Cardiac muscle cell (in vitro differentiated cells and primary cell): ENCODE measurements around the gene SUN5. TPM values are rescaled to one million over a fixed set of nuclear protein-coding genes. Genes with fewer than 3 reads are reported as not detected.

Experiments
- DNase-seq, 2 donors: peaks; one replicate each; pipeline versions ENCODE4 v3.0.0 to v3.0.0-alpha.2; 2010 to 2017; ENCODE audit warnings: low read depth in 1 of 2, low spot score in 1 of 2
- H3K27ac ChIP-seq: fragments of 200-600 bp; sonication (generic); 2 replicates; pipeline ENCODE4 v1.5.1; 2016
- H3K27me3 ChIP-seq: fragments of 200-600 bp; sonication (generic); 2 replicates; pipeline ENCODE4 v1.6.0; 2016; ENCODE audit warnings: control low read depth
- H3K36me3 ChIP-seq: fragments of 200-600 bp; sonication (generic); 2 replicates; pipeline ENCODE4 v1.5.1; 2016; ENCODE audit warnings: control low read depth
- H3K4me1 ChIP-seq: fragments of 200-600 bp; sonication (generic); 2 replicates; pipeline ENCODE4 v1.8.1; 2017; ENCODE audit warnings: low read depth, mild to moderate bottlenecking, mixed run types
- H3K4me3 ChIP-seq: fragments of 200-600 bp; sonication (generic); 2 replicates; pipeline ENCODE4 v1.5.1; 2016; ENCODE audit warnings: mild to moderate bottlenecking
- H3K9me3 ChIP-seq: fragments of 200-600 bp; sonication (generic); 2 replicates; pipeline ENCODE4 v1.5.1; 2017; ENCODE audit warnings: low read depth, mild to moderate bottlenecking, control low read depth
- polyA plus RNA-seq: library from polyadenylated mRNA; unstranded; fragments of >200 nt; fragmentation: Nextera tagmentation; extraction: Ambion mirVana; gene quantifications from 2 replicates; pipeline ENCODE4 v1.2.1, GENCODE V29; 2016
- total RNA-seq: library from RNA; depleted of rRNA; stranded (reverse); fragments of >200 nt; gene quantifications from 2 replicates; pipeline ENCODE4 v1.2.3, GENCODE V29; 2016
- TF ChIP-seq, protein P1 (sequence below): IDR thresholded peaks from 2 replicates; pipeline ENCODE4 v1.5.1; 2012; ENCODE audit warnings: low read depth, mild to moderate bottlenecking, low read length

SUN5 gene
- total and polyA plus RNA-seq, 2 experiments from 2014 or later: not detected

GRCh38 chr20:32997431-32997830, 6.8 kb downstream of the SUN5 start:
- Histone ChIP-seq H3K4me3 (no peak overlapping the region), H3K27ac (no peak overlapping the region), H3K36me3 (no peaks in the 10 kb centered on the region), H3K9me3 (no peaks in the 10 kb centered on the region), H3K4me1 (no peaks in the 10 kb centered on the region), H3K27me3 (no peaks in the 10 kb centered on the region)
- no peak for DNase-seq
- TF ChIP-seq, protein P1, sequence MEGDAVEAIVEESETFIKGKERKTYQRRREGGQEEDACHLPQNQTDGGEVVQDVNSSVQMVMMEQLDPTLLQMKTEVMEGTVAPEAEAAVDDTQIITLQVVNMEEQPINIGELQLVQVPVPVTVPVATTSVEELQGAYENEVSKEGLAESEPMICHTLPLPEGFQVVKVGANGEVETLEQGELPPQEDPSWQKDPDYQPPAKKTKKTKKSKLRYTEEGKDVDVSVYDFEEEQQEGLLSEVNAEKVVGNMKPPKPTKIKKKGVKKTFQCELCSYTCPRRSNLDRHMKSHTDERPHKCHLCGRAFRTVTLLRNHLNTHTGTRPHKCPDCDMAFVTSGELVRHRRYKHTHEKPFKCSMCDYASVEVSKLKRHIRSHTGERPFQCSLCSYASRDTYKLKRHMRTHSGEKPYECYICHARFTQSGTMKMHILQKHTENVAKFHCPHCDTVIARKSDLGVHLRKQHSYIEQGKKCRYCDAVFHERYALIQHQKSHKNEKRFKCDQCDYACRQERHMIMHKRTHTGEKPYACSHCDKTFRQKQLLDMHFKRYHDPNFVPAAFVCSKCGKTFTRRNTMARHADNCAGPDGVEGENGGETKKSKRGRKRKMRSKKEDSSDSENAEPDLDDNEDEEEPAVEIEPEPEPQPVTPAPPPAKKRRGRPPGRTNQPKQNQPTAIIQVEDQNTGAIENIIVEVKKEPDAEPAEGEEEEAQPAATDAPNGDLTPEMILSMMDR: no peak

DNA sequence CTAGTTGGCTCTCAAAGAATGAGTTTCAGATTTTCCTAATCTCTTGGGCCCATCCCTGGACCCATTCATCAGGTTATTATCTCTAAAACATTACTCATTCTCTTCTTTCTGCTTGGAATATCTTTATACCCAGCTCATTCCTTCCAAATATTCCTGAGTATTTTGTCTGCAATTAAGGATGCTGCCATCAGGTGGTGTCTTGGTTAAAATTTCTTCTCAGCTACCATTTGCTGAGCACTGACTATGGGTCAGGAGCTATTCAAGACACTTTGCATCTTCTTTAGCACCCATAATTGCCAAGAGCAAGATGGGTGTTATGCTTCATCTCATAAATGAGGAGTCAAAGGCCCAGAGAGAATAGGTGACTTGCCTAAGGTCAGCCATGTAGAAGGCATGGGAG, 8.4 kb downstream of the SUN5 start:
- Histone ChIP-seq H3K27me3 (no peaks in the 10 kb centered on the region), H3K27ac (no peak overlapping the region), H3K4me1 (no peaks in the 10 kb centered on the region), H3K9me3 (no peaks in the 10 kb centered on the region), H3K36me3 (no peaks in the 10 kb centered on the region), H3K4me3 (no peak overlapping the region)
- no peak for DNase-seq
- TF ChIP-seq, protein P1: peak; percentile 8

GRCh38 chr20:32993496-32994050, 10.7 kb downstream of the SUN5 start:
- H3K36me3 ChIP-seq: no peaks in the 10 kb centered on the region
- no peak for DNase-seq
- H3K4me3 ChIP-seq: no peak overlapping the region
- H3K4me1 ChIP-seq: no peaks in the 10 kb centered on the region
- TF ChIP-seq, protein P1: no peak
- no peaks in the 10 kb centered on the region for H3K27me3 ChIP-seq
- no peaks in the 10 kb centered on the region for H3K9me3 ChIP-seq
- no peak overlapping the region for H3K27ac ChIP-seq

DNA sequence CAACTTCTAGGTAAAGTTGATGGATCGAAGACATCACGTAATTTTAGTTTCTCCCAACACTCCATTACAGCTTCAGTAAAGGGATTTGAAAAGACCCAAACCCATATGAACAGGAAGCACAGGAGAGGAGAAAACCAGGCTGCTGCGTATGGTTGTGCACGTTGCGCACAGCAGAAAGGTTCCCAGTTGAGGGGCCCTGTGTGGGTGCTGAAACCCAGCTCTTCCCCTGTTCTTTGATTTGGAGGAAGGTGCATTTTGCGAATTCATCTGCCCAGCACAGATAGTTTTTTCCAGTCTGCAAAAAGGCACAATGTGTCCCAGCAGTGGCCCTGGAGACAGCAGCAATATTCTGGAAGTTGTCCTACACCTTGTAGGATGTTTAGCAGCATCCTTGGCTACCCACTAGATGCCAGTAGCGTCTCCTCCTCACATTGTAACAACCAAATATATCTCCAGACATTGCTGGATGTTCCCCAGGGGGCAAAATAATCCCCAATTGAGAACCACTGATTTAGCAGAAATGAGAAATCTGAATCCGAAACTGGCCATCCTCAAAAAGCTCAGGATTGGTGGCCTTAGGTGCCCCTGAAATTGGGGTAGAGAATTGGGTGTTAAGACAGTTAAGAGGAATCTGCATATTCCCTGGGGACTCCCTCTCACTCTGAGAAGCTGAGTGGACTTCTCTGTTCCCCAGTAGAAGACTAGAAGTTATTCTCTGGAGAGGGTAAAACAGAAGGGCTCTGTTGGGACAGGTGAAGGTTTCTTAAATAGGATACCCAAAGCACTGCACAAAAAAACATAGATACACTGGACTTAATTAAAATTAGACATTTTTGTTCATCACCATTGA, 12.2 kb downstream of the SUN5 start:
- Histone ChIP-seq H3K9me3 (no peaks in the 10 kb centered on the region), H3K4me3 (no peak overlapping the region), H3K4me1 (no peaks in the 10 kb centered on the region), H3K27ac (no peak overlapping the region), H3K36me3 (no peaks in the 10 kb centered on the region), H3K27me3 (no peaks in the 10 kb centered on the region)
- no peak for DNase-seq
- TF ChIP-seq, protein P1: no peak

DNA sequence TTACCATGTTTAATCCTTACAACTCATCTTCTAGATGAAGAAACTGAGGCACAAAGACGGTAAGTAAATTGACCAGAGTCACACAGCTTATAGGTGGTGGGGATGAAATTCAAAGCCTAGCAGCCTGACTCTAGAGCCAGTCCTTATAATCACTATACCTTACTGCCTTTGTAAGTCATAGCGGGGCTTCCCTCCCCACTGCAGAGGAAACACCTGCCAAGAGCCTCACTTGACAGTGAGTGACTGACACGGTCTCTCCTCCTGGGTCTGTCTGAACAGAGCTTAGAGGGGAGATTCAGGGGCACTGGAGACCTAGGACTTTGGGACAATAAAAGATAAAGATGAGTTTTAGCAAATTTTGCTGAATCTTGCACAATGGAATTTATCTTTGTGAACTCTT, 12.8 kb downstream of the SUN5 start:
- no peaks in the 10 kb centered on the region for H3K27me3 ChIP-seq
- H3K4me1 ChIP-seq: no peaks in the 10 kb centered on the region
- no peaks in the 10 kb centered on the region for H3K36me3 ChIP-seq
- H3K27ac ChIP-seq: no peak overlapping the region
- no peaks in the 10 kb centered on the region for H3K9me3 ChIP-seq
- no peak for DNase-seq
- TF ChIP-seq, protein P1: no peak
- H3K4me3 ChIP-seq: no peak overlapping the region
